Stimulated activated CD4-positive, alpha-beta T cell treated with anti-CD3 and anti-CD28 coated beads, Interleukin-1b, Interleukin-23, amount 100 ng/mL, for 24 hours (primary cell): ENCODE data around the gene PPP1R14D.

Source experiments
- DNase-seq, 4 experiments: peaks; one replicate each; pipeline ENCODE4 v3.0.0-alpha.2; 2020; ENCODE audit warnings: low read depth in 4 of 4, low spot score in 1 of 4

PPP1R14D gene

GRCh38 chr15:40853241-40853890 is 24.9 kb upstream of the PPP1R14D start:
- DNase-seq, result no peak

GRCh38 chr15:40852529-40852928 is 24.0 kb upstream of the PPP1R14D start:
- no peak for DNase-seq

GRCh38 chr15:40850576-40851112 is 22.1 kb upstream of the PPP1R14D start:
- no peak for DNase-seq

- no peak for DNase-seq
Measured at GRCh38 chr15:40847223-40847961, 18.9 kb upstream of the PPP1R14D start.

GRCh38 chr15:40846841-40847222 is 18.3 kb upstream of the PPP1R14D start:
- no peak for DNase-seq

- DNase-seq, result no peak
Measured at GRCh38 chr15:40845511-40846284, 17.2 kb upstream of the PPP1R14D start.

GRCh38 chr15:40845036-40845435 is 16.5 kb upstream of the PPP1R14D start:
- no peak for DNase-seq

GRCh38 chr15:40844696-40845030 is 16.2 kb upstream of the PPP1R14D start:
- peak in 2 of 4 experiments; percentile 20 to 21 for DNase-seq

GRCh38 chr15:40843885-40844695 is 15.6 kb upstream of the PPP1R14D start, which contains the start of gene SPINT1:
Gene SPINT1 (plus strand): TSS chr15:40844048. CDS start chr15:40844555, 507 bp downstream.
- DNase-seq, result peak; percentile 42 to 82 (median 56)

- no peak for DNase-seq
Measured at GRCh38 chr15:40843261-40843884, 14.9 kb upstream of the PPP1R14D start.

- no peak for DNase-seq
Measured at GRCh38 chr15:40841741-40842140, 13.2 kb upstream of the PPP1R14D start.

- DNase-seq, result no peak
Measured at GRCh38 chr15:40838756-40839155, 10.2 kb upstream of the PPP1R14D start.

- no peak for DNase-seq
Measured at GRCh38 chr15:40836020-40836419, 7.5 kb upstream of the PPP1R14D start.

GRCh38 chr15:40832903-40833302 is 4.4 kb upstream of the PPP1R14D start:
- DNase-seq, result no peak

- no peak for DNase-seq
Measured at GRCh38 chr15:40831861-40832260, 3.4 kb upstream of the PPP1R14D start.

- DNase-seq, result no peak
Measured at GRCh38 chr15:40830884-40831283, 2.4 kb upstream of the PPP1R14D start.

GRCh38 chr15:40829115-40829514 is 607 bp upstream of the PPP1R14D start:
- DNase-seq, result no peak

GRCh38 chr15:40826423-40827075 is 2.0 kb downstream of the PPP1R14D start:
- no peak for DNase-seq

GRCh38 chr15:40825661-40826422 is 2.7 kb downstream of the PPP1R14D start:
- no peak for DNase-seq
